ENCODE measurements around the gene ZAR1. TPM values are rescaled to one million over a fixed set of nuclear protein-coding genes. Genes with fewer than 3 reads are reported as not detected.

ZAR1 gene
- total and polyA plus RNA-seq, 9 of the 15 experiments (the other 6 are each of a cell fraction or from before 2014, with no cell fraction given): 0.07 to 0.84 (median 0.28) TPM; not detected in 1

GRCh38 chr4:48475770-48476169 lies 14.3 kb upstream of the ZAR1 start:
- no peak overlapping the region for H3K4me3 ChIP-seq
- peak; percentile 38; the same call in 1 of the 3 replicates for ATAC-seq
- H2AFZ ChIP-seq (ENCODE audit: low read depth, low read length): no peak overlapping the region; the same call in 1 of the 2 replicates
- 10% methylated on average over 6 of the region's 6 CpGs for WGBS (ENCODE audit: insufficient coverage, low coverage, missing lambda C conversion rate)
- no peak for DNase-seq (ENCODE audit: extremely low read depth in 1 of 4, low spot score in 3 of 4)
- in situ Hi-C loops (cut with MboI): no loop called here
- no peaks in the 10 kb centered on the region for H3K79me2 ChIP-seq (ENCODE audit: control insufficient read depth, insufficient read depth, low read length)
- no peaks in the 10 kb centered on the region for H3K9me3 ChIP-seq (replicated peaks; ENCODE audit: control insufficient read depth, insufficient read depth, low read depth, low read length)
- H3K9ac ChIP-seq (ENCODE audit: insufficient read depth in 1 of 2, low read depth in 2 of 2, low read length in 2 of 2): no peak overlapping the region
- no peaks in the 10 kb centered on the region; a peak in 1 of 5 replicates for H3K27me3 ChIP-seq (ENCODE audit: control insufficient read depth in 2 of 2, insufficient read depth in 2 of 2, low read length in 2 of 2)
- H3K4me1 ChIP-seq (replicated peaks in 1 of 2; ENCODE audit: control insufficient read depth in 2 of 2, insufficient read depth in 2 of 2, low read length in 2 of 2): peaks cover 0 to 10% of the 10 kb centered on the region in 2 experiments; a peak in 4 of 5 replicates
- ChIA-PET POLR2A (interaction anchor here (0.7 to 1.6 kb wide), 4 partner anchors 8 to 20 kb away, joined by 3 to 5 read pairs (median 3); no protein-coding TSS in a partner anchor), CTCF (ENCODE audit: low intra/inter-chr PET ratio) (no interaction called here)
- intact Hi-C loops (cut with micrococcal nuclease): no loop called here
- H3K4me2 ChIP-seq (ENCODE audit: insufficient read depth, low read length): no peak overlapping the region
- no peaks in the 10 kb centered on the region for H4K20me1 ChIP-seq (replicated peaks; ENCODE audit: control insufficient read depth, insufficient read depth, low read length)
- no peak overlapping the region for H3K27ac ChIP-seq (ENCODE audit: extremely low read depth, low read depth, low read length)
- BruUV-seq (replicated peaks): no TSS peak
- H3K9me1 ChIP-seq (ENCODE audit: control insufficient read depth, insufficient read depth, low read length): no peaks in the 10 kb centered on the region
- peak; percentile 71 for FAIRE-seq
- H3K36me3 ChIP-seq (ENCODE audit: control insufficient read depth, insufficient read depth, low read length): no peaks in the 10 kb centered on the region
- TF ChIP-seq ZNF274 (IDR thresholded peaks at IDR 0.05; ENCODE audit: borderline replicate concordance, low read depth, low read length) (no peak), DPF2 (IDR thresholded peaks at IDR 0.05) (peak; percentile 41; the same call in 1 of the 2 replicates), ATF7 (IDR thresholded peaks at IDR 0.05) (0 out of 2 replicates have a peak, but pooled peaks have one; percentile 11), GATA2 (CRISPR knock-in tag; IDR thresholded peaks at IDR 0.05) (no peak), MXD1 (CRISPR knock-in tag; IDR thresholded peaks at IDR 0.05; ENCODE audit: borderline replicate concordance, poor library complexity, severe bottlenecking) (no peak), JUND (IDR thresholded peaks at IDR 0.05; ENCODE audit: borderline replicate concordance, low read depth, low read length) (no peak), JUND (tag; IDR thresholded peaks at IDR 0.05; ENCODE audit: borderline replicate concordance, low read depth, low read length) (peak; percentile 51; the same call in 1 of the 3 replicates), FOSL1 (tag; conservative IDR thresholded peaks at IDR 0.05) (peak; percentile 30; the same call in 1 of the 2 replicates), CCNT2 (IDR thresholded peaks at IDR 0.05; ENCODE audit: borderline replicate concordance, extremely low read depth, insufficient read length, low read depth, low read length) (peak; percentile 37), CREM (IDR thresholded peaks at IDR 0.05; ENCODE audit: low read depth) (peak; percentile 62), CREB3 (tag; conservative IDR thresholded peaks at IDR 0.05; ENCODE audit: low read depth) (0 out of 2 replicates have a peak, but pooled peaks have one; percentile 9), CBFA2T2 (conservative IDR thresholded peaks at IDR 0.05) (0 out of 2 replicates have a peak, but pooled peaks have one; percentile 10), MYC (IDR thresholded peaks at IDR 0.05; ENCODE audit: low read depth, low read length) (0 out of 2 replicates have a peak, but pooled peaks have one; percentile 32), MYC (CRISPR knock-in tag; IDR thresholded peaks at IDR 0.05; ENCODE audit: borderline replicate concordance, low read depth) (no peak), CTBP1 (IDR thresholded peaks at IDR 0.05; ENCODE audit: borderline replicate concordance) (peak; percentile 71), KDM1A (IDR thresholded peaks at IDR 0.05) (peak; percentile 69 to 75; a peak in 3 of 4 replicates), SMAD3 (CRISPR knock-in tag; conservative IDR thresholded peaks at IDR 0.05) (no peak), ARID1B (IDR thresholded peaks at IDR 0.05) (peak; percentile 54), L3MBTL2 (IDR thresholded peaks at IDR 0.05) (peak; percentile 82), BHLHE40 (IDR thresholded peaks at IDR 0.05; ENCODE audit: low read length) (peak; percentile 12; the same call in 1 of the 2 replicates)
- TF ChIP-seq, protein P1, sequence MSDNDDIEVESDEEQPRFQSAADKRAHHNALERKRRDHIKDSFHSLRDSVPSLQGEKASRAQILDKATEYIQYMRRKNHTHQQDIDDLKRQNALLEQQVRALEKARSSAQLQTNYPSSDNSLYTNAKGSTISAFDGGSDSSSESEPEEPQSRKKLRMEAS (CRISPR knock-in tag; IDR thresholded peaks at IDR 0.05): no peak

All from K562 (cell line).